Measurements from ENCODE around the gene KLF14. TPM values are rescaled to one million over a fixed set of nuclear protein-coding genes. Genes with fewer than 3 reads are reported as not detected.

KLF14 gene
- total RNA-seq, 2 donors from 2014 or later: 0.57 TPM; not detected in 1

DNA sequence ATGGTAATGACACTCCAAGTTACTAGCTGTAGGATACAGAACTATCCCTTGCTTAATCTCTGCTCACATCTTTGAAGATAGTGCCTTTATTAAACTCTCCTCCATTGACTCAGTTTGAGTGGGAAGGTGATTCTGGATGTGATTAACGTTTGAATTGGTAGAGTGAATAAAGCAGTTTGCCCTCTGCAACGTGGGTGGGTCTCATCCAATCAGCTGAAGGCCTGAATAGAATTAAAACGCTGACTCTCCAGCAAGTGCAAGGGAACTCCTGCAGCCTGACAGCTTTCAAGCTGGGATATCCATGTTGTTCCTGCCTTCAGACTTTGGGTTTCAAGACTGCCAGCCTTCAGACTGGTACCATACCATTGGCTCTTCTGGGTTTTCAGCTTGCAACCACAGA, 21.6 kb downstream of the KLF14 start:
- H3K4me1 ChIP-seq (replicated peaks): no peaks in the 10 kb centered on the region
- TF ChIP-seq, protein P1, sequence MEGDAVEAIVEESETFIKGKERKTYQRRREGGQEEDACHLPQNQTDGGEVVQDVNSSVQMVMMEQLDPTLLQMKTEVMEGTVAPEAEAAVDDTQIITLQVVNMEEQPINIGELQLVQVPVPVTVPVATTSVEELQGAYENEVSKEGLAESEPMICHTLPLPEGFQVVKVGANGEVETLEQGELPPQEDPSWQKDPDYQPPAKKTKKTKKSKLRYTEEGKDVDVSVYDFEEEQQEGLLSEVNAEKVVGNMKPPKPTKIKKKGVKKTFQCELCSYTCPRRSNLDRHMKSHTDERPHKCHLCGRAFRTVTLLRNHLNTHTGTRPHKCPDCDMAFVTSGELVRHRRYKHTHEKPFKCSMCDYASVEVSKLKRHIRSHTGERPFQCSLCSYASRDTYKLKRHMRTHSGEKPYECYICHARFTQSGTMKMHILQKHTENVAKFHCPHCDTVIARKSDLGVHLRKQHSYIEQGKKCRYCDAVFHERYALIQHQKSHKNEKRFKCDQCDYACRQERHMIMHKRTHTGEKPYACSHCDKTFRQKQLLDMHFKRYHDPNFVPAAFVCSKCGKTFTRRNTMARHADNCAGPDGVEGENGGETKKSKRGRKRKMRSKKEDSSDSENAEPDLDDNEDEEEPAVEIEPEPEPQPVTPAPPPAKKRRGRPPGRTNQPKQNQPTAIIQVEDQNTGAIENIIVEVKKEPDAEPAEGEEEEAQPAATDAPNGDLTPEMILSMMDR (IDR thresholded peaks at IDR 0.05): no peak
- TF ChIP-seq POLR2AphosphoS5 (IDR thresholded peaks at IDR 0.05) (no peak), POLR2A (IDR thresholded peaks at IDR 0.05) (no peak)
- no peaks in the 10 kb centered on the region for H3K27me3 ChIP-seq (replicated peaks; ENCODE audit: insufficient read depth)
- H3K4me3 ChIP-seq: no peak overlapping the region
- no peak for DNase-seq (ENCODE audit: low spot score)
- H3K36me3 ChIP-seq: no peaks in the 10 kb centered on the region
- 33% methylated on average over 3 of the region's 3 CpGs for WGBS
- H3K27ac ChIP-seq: no peak overlapping the region
- H3K9me3 ChIP-seq: no peaks in the 10 kb centered on the region
- intact Hi-C loops (cut with DNase I): no loop called here

DNA sequence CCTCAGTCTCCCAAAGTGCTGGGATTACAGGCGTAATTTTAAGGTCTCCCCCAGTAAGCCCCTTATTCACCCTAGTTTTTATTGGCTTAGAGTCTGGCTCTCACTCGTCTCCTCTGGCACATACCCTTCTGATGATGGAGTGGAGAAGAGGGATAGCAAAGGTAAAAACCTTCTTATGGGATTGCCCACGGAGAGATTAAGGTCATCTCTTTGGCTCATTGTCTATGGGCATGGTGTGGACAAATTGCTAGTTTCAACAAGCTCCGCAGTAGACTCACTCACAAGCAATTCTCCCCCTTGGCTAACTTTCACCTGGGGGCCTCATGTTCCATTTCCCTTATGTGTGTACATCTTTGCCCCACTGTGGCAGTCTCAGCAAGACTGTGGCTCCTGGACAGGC, 25.2 kb downstream of the KLF14 start:
- H3K4me1 ChIP-seq (replicated peaks): no peaks in the 10 kb centered on the region
- H3K9me3 ChIP-seq: no peaks in the 10 kb centered on the region
- 89% methylated on average over 4 of the region's 4 CpGs for WGBS
- DNase-seq (ENCODE audit: low spot score): no peak
- no peak overlapping the region for H3K27ac ChIP-seq
- no peaks in the 10 kb centered on the region for H3K27me3 ChIP-seq (replicated peaks; ENCODE audit: insufficient read depth)
- H3K36me3 ChIP-seq: no peaks in the 10 kb centered on the region
- no peak for TF ChIP-seq POLR2AphosphoS5 (IDR thresholded peaks at IDR 0.05)
- intact Hi-C loops (cut with DNase I): no loop called here
- no peak overlapping the region for H3K4me3 ChIP-seq

DNA sequence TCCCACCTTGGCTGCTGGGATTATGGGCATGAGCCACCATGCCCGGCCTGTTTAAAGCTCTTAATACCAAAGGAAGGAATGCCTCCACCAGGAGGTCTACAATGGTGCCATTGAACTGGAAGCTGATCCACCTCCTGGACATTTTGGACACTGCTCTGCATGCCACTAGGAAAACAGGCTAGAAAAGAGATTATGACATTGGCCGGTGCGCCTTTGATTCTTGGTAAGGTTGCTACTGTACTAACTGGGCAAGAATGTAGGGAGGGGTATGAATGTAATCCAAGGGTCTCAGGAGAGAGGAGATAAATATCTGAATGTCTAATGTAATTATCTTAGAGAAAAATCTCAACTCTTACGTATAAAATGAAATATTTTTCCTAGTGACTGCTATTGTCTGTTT, 26.0 kb downstream of the KLF14 start:
- no peaks in the 10 kb centered on the region for H3K36me3 ChIP-seq
- intact Hi-C loops (cut with DNase I): no loop called here
- TF ChIP-seq, protein P1 (IDR thresholded peaks at IDR 0.05): no peak
- no peak for TF ChIP-seq POLR2A (IDR thresholded peaks at IDR 0.05)
- no peak for TF ChIP-seq POLR2AphosphoS5 (IDR thresholded peaks at IDR 0.05)
- DNase-seq (ENCODE audit: low spot score): no peak
- H3K4me3 ChIP-seq: no peak overlapping the region
- H3K4me1 ChIP-seq (replicated peaks): no peaks in the 10 kb centered on the region
- no peaks in the 10 kb centered on the region for H3K27me3 ChIP-seq (replicated peaks; ENCODE audit: insufficient read depth)
- WGBS: 77% methylated on average over 4 of the region's 4 CpGs
- H3K27ac ChIP-seq: no peak overlapping the region
- no peaks in the 10 kb centered on the region for H3K9me3 ChIP-seq

DNA sequence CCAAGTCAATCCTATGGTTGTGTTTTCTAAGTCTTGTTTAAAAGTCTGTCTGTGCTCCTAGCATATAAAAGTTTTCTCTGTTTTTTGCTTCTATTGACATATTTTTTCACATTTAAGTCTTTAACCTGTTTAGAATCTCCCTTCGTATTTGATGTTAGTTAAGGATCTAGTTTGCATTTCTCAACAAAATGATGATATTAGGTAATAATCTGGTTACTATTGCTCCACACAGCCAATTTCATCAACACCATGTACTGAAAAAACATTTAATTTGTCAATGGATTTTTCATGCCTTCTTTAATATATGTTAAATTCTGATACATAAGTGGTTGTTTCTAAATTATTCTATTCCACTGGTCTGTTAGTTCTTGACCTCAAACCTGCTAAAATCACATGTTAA, 30.2 kb downstream of the KLF14 start:
- Histone ChIP-seq H3K4me3 (no peak overlapping the region), H3K4me1 (replicated peaks) (no peaks in the 10 kb centered on the region), H3K27ac (no peak overlapping the region), H3K9me3 (no peaks in the 10 kb centered on the region), H3K27me3 (replicated peaks; ENCODE audit: insufficient read depth) (no peaks in the 10 kb centered on the region), H3K36me3 (no peaks in the 10 kb centered on the region)
- intact Hi-C loops (cut with DNase I): no loop called here
- no peak for DNase-seq (ENCODE audit: low spot score)
- 93% methylated on average over 1 of the region's 1 CpG for WGBS
- TF ChIP-seq POLR2A (IDR thresholded peaks at IDR 0.05) (no peak), POLR2AphosphoS5 (IDR thresholded peaks at IDR 0.05) (no peak)
- TF ChIP-seq, protein P1 (IDR thresholded peaks at IDR 0.05): no peak

DNA sequence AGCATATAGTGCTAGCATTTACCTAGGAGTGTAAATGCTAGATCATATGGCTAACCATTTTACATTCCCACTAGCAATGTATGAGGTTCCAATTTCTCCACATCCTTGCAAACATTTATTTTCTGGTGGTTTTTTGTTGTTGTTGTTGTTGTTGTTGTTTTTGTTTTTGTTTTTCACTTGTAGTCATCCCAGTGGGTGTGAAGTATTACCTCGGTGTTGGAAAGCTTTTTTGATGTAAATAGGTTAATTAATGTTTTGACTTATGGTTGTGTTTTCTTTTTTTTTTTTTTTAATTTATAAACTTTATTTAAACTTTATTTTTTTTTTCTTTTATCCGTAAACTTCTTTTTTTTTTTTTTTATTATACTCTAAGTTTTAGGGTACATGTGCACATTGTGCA, 32.4 kb downstream of the KLF14 start:
- Histone ChIP-seq H3K4me1 (replicated peaks) (no peaks in the 10 kb centered on the region), H3K27me3 (replicated peaks; ENCODE audit: insufficient read depth) (no peaks in the 10 kb centered on the region), H3K9me3 (no peaks in the 10 kb centered on the region), H3K27ac (no peak overlapping the region), H3K36me3 (no peaks in the 10 kb centered on the region), H3K4me3 (no peak overlapping the region)
- intact Hi-C loops (cut with DNase I): no loop called here
- DNase-seq (ENCODE audit: low spot score): no peak
- WGBS: 96% methylated on average over 2 of the region's 2 CpGs
- TF ChIP-seq, protein P1 (IDR thresholded peaks at IDR 0.05): no peak
- TF ChIP-seq POLR2A (IDR thresholded peaks at IDR 0.05): no peak
- no peak for TF ChIP-seq POLR2AphosphoS5 (IDR thresholded peaks at IDR 0.05)
